HG02763 (cell line): ENCODE measurements around the gene UNC79.

ENCODE experiments used
- ATAC-seq: cut with Tn5 transposase; IDR thresholded peaks from one replicate; pipeline ENCODE4 v1.9.1; 2021; ENCODE audit warnings: mild to moderate bottlenecking, moderate library complexity; ENCODE audit not compliant: unreplicated experiment

Gene UNC79

GRCh38 chr14:93544212-93544611, 113.5 kb downstream of the UNC79 start:
- ATAC-seq: no peak

- no peak for ATAC-seq
These were observed 115.9 kb downstream of the UNC79 start for GRCh38 chr14:93546642-93547041.

GRCh38 chr14:93548102-93548843, 117.5 kb downstream of the UNC79 start:
- ATAC-seq: peak; percentile 88

- ATAC-seq: no peak
These were observed 118.9 kb downstream of the UNC79 start for GRCh38 chr14:93549595-93549994.

GRCh38 chr14:93564918-93565317, 134.2 kb downstream of the UNC79 start:
- ATAC-seq: no peak

GRCh38 chr14:93566065-93566693, 135.4 kb downstream of the UNC79 start:
- ATAC-seq: no peak

- ATAC-seq: no peak
These were observed 140.5 kb downstream of the UNC79 start for GRCh38 chr14:93571275-93571674.

GRCh38 chr14:93579178-93579577, 148.4 kb downstream of the UNC79 start:
- ATAC-seq: no peak

GRCh38 chr14:93582516-93582915, 151.8 kb downstream of the UNC79 start:
- no peak for ATAC-seq

GRCh38 chr14:93587330-93587729, 156.6 kb downstream of the UNC79 start:
- no peak for ATAC-seq

- no peak for ATAC-seq
These were observed 160.8 kb downstream of the UNC79 start for GRCh38 chr14:93591506-93591905.

GRCh38 chr14:93592786-93593185, 162.0 kb downstream of the UNC79 start:
- ATAC-seq: no peak

GRCh38 chr14:93606091-93606490, 175.4 kb downstream of the UNC79 start:
- no peak for ATAC-seq

GRCh38 chr14:93619176-93619793, 188.5 kb downstream of the UNC79 start:
- no peak for ATAC-seq

- ATAC-seq: no peak
These were observed 197.3 kb downstream of the UNC79 start for GRCh38 chr14:93628048-93628447.

- no peak for ATAC-seq
These were observed 198.9 kb downstream of the UNC79 start for GRCh38 chr14:93629643-93630042.

- no peak for ATAC-seq
These were observed 208.1 kb downstream of the UNC79 start for GRCh38 chr14:93638790-93639189.

- no peak for ATAC-seq
These were observed 212.4 kb downstream of the UNC79 start for GRCh38 chr14:93643127-93643526.

- ATAC-seq: no peak
These were observed 212.9 kb downstream of the UNC79 start for GRCh38 chr14:93643676-93644075.

- no peak for ATAC-seq
These were observed 214.5 kb downstream of the UNC79 start for GRCh38 chr14:93645200-93645599.

- no peak for ATAC-seq
These were observed 217.9 kb downstream of the UNC79 start for GRCh38 chr14:93648440-93649168.
